T1000 (cell line): ENCODE measurements around the gene KIF27.
"Not testable (repeated sequence)": the region's sequence is repeated elsewhere in the genome, so short reads cannot be mapped to it uniquely, and the experiment has no call there.

Experiments used
- DNase-seq: peaks from one replicate; lab custom pipeline; 2025; ENCODE audit warnings: mixed read lengths; lab: John Stamatoyannopoulos, UW

KIF27 gene

GRCh38 chr9:83920927-83921707 is at the start of gene KIF27:
Gene KIF27 (minus strand): TSS chr9:83921432. CDS start chr9:83915591, 5,841 bp downstream.
- DNase-seq: peak; percentile 97

GRCh38 chr9:83969602-83970001 is 48.4 kb upstream of the KIF27 start:
- no peak for DNase-seq

GRCh38 chr9:83967073-83967472 is 45.8 kb upstream of the KIF27 start:
- no peak for DNase-seq

GRCh38 chr9:83966209-83966582 is 45.0 kb upstream of the KIF27 start:
- no peak for DNase-seq

GRCh38 chr9:83965350-83966208 is 44.3 kb upstream of the KIF27 start:
- DNase-seq: no peak

- DNase-seq: no peak
Observed at GRCh38 chr9:83964973-83965349, 43.7 kb upstream of the KIF27 start.

- DNase-seq: peak; percentile 14
Observed at GRCh38 chr9:83962165-83962564, 40.9 kb upstream of the KIF27 start.

GRCh38 chr9:83960991-83961390 is 39.8 kb upstream of the KIF27 start:
- no peak for DNase-seq

GRCh38 chr9:83959061-83959460 is 37.8 kb upstream of the KIF27 start:
- peak; percentile 33 for DNase-seq

GRCh38 chr9:83957248-83957513 is 35.9 kb upstream of the KIF27 start:
- no peak for DNase-seq

GRCh38 chr9:83956436-83957247 is 35.4 kb upstream of the KIF27 start:
- DNase-seq: no peak

- no peak for DNase-seq
Observed at GRCh38 chr9:83956086-83956435, 34.8 kb upstream of the KIF27 start.

GRCh38 chr9:83948096-83948495 is 26.9 kb upstream of the KIF27 start:
- not testable (repeated sequence) for DNase-seq

- DNase-seq: no peak
Observed at GRCh38 chr9:83940590-83941303, 19.5 kb upstream of the KIF27 start.

GRCh38 chr9:83937861-83938455 is 16.7 kb upstream of the KIF27 start:
- peak; percentile 26 for DNase-seq

GRCh38 chr9:83936523-83936922 is 15.3 kb upstream of the KIF27 start:
- DNase-seq: no peak

GRCh38 chr9:83935276-83935935 is 14.2 kb upstream of the KIF27 start:
- no peak for DNase-seq

GRCh38 chr9:83934569-83935275 is 13.5 kb upstream of the KIF27 start:
- DNase-seq: no peak

- DNase-seq: no peak
Observed at GRCh38 chr9:83933790-83934189, 12.6 kb upstream of the KIF27 start.

GRCh38 chr9:83932851-83933250 is 11.6 kb upstream of the KIF27 start:
- DNase-seq: no peak
